LHCN-M2 (cell line): ENCODE measurements around the gene RBM5. TPM values are rescaled to one million over a fixed set of nuclear protein-coding genes. Genes with fewer than 3 reads are reported as not detected.
"Not testable (repeated sequence)": the region's sequence is repeated elsewhere in the genome, so short reads cannot be mapped to it uniquely, and the experiment has no call there.

Source experiments
- DNase-seq: peaks from one replicate; pipeline ENCODE4 v3.0.0-alpha.2; 2012; ENCODE audit warnings: low read depth
- polyA plus RNA-seq: library from polyadenylated mRNA; unstranded; fragments of >200 nt; gene quantifications from one replicate; pipeline ENCODE4 v1.2.1, GENCODE V29; 2012; ENCODE audit warnings: missing spikeins
- total RNA-seq: library from RNA; depleted of rRNA; stranded (reverse); fragments of >200 nt; gene quantifications from 2 replicates; pipeline ENCODE4 v1.2.3, GENCODE V29; 2014; rRNA removed

Gene RBM5
- 97.8 and 100 TPM in 2 replicates for total RNA-seq
- polyA plus RNA-seq: 62.2 TPM

DNA sequence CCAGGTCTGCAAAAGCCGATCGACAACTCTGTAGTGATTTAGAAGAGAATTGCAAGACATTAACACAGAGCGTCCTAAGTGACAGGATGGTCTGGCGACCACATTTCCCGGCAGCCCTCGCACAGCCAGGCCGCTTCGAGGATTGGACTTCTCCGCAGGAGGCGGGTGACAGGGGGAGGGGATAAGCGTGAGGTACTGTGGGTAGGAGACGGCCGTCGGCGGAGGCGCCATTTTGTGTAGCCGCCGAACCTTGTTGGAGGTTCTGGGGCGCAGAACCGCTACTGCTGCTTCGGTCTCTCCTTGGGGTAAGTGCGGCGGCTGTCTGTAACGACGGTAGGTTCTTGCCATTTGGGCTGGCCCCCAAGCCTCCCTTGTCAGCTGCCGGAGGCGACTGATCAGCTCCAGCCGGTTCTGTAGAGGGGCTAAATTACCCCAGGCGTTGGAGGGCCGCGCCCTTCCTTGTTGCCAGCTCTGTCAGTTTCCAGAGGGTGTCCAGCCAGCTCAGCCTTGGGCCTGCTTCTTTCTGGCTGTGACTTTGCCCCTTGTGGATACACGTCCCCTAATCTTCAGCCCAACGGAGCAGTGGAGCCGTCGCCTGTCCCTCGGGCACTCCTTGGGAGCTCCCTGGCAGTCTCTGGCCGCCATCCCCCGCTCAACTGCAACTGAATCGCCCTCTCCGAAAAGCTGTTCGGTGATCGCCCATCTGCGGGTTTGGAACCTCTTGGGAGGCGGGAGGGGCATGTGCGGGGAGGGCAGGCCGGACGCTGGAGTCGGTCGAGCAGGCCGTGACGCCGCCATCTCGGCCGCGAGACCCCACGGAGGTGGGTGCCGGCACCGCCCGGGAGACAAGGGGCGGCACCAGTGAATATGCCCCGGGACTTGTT lies at the start of gene RBM5:
Gene RBM5, plus strand, starts transcription at position 195 of the 884 bp plus-strand sequence. CDS start 1,516 bp downstream, outside the sequence.
- DNase-seq: peak; percentile 91

DNA sequence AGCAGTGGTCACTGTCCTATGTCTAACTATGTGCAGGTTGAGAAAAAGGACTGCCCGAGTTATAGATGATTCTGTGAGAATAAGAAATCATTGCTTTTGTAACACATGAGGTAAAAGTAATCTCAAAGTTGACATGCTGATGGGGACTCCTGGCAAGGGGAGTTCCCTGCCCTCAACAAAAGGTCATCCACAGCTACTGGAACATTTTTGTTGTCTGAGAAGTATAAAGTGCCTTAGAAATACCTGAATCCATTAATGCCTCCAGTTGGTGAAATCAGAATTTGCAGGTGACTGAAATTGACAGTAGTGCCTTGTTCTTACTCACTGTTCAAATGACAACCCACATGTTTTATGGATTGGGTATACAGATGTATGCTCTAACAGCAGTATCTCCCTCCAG lies 43.7 kb upstream of the RBM5 start:
- no peak for DNase-seq

DNA sequence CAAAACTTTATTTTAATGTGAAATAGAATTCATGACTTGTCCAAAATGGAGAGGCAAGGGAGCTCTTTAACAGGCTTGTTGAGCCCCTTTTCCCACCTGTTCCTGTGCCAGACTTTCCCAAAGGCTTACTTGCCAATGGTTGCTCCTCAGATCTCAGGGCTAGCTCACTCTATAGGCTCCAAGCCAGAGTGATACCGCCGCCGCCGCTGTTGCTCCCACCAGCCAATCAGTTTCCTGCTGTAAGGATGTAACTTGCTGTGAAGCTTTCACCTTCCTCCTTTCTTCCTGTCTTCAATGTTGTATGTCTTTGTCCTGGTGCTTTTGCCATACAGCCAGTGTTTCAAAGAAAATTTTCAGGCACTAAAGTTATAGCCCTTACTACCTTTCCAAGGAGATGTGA lies 41.3 kb upstream of the RBM5 start:
- DNase-seq: no peak

DNA sequence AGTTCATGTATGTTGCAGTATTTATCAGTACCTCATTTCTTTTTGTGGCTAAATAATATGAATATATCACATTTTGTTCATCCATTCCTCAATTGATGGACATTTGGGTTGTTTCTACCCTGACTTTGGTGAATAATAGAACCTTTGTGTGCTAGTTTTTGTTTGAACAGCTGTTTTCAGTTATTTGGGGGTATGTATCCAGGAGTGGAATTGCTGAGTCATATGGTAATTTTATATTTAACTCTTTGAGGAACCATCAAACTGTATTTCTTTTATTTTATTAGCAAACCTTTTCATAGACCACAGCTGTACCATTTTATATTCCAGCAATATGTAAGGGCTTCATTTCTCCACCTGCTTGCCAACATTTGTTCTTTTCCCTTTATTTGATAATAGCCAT lies 38.4 kb upstream of the RBM5 start:
- DNase-seq: peak; percentile 95

DNA sequence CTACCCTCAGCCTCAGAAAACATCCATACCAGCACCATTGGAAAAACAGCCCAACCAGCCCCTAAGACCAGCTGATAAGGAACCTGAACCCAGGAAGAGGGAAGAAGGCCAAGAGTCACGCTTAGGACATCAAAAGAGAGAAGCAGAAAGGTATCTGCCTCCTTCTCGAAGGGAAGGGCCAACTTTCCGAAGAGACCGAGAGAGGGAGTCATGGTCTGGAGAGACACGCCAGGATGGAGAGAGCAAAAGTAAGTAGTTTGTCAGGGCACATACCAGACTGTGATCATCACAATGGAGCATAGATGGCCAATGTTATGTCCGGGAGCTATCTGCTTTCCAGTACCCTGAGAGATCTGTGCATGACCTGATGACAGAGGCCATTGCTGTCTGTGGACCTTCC lies 31.0 kb upstream of the RBM5 start:
- no peak for DNase-seq

DNA sequence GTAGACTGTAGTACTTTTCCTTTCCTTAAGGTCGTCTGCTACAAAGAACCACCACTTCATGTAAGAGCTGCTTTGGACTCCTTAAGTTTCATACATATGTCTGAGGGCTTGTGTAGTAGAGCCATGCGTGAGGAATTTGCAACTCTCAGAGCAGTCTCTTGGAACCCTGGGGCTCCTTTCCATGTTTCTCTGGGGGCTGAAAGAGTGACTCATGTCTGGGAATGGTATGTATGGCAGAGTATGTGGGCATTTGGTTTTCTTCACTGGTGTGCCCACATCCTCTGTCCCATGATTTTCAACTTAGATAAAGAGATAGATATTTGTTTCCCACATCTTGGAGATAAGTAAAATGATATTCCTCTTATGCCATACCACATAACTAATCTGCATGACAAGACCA lies 20.6 kb upstream of the RBM5 start:
- DNase-seq: peak; percentile 78

DNA sequence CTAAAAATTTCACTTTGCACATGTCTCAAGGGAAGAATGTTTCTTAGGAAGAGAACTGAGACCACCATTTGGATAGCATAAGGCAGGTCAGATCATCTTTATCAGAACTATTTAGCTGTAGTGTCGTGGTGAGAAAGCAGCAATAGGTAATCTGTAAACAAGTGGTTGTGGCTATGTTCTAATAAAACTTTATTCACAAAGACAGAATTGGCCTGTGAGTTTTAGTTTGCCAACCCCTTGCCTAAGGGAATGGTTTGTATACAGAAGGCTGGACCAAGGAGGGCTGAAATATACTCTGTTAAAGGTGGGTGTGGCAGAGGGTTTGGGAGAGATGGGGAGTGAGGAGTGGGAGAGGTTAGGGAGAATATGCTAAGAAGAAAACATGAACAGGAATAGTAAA lies 10.6 kb upstream of the RBM5 start:
- DNase-seq: no peak

DNA sequence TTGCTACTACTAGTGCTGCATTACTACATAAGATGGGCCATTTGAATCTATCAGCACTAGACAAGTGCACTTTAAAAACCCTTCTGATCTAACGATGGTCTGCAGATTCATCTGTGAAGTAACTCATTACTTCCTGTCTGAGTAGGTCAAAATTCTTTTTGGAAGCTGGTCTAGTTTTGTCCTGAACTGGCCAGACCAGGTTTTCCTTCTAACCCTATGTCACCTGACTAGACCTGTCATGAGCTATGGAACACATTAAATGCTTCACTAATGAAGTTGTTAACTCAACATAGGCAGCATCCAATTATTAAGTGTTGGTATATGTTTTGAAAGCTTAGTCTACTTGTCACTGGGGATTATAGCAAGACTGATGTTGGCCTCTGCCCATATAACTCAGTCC lies 10.1 kb upstream of the RBM5 start:
- no peak for DNase-seq

DNA sequence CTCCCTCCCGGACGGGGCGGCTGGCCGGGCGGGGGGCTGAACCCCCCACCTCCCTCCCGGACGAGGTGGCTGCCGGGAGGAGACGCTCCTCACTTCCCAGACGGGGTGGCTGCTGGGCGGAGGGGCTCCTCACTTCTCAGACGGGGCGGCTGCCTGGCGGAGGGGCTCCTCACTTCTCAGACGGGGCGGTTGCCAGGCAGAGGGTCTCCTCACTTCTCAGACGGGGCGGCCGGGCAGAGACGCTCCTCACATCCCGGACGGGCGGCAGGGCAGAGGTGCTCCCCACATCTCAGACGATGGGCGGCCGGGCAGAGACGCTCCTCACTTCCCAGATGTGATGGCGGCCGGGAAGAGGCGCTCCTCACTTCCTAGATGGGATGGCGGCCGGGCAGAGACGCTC lies 3.8 kb upstream of the RBM5 start:
- DNase-seq: not testable (repeated sequence)

DNA sequence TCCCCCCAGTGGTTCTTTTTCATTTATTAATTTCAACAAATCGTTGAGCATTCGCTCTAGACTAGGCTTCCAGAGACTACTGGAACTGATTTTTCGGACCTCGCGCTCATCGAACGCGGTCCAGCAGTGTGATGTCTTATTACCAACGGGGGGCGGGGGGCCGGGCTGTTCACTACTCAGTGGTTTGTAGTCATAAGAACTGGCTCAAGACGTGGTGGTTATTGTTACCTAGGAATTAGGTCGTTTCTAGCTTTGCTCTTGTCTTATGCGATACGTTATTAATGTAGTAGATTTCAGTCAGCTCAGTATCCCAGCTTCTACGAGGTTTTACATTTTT lies 858 bp downstream of the RBM5 start:
- no peak for DNase-seq

DNA sequence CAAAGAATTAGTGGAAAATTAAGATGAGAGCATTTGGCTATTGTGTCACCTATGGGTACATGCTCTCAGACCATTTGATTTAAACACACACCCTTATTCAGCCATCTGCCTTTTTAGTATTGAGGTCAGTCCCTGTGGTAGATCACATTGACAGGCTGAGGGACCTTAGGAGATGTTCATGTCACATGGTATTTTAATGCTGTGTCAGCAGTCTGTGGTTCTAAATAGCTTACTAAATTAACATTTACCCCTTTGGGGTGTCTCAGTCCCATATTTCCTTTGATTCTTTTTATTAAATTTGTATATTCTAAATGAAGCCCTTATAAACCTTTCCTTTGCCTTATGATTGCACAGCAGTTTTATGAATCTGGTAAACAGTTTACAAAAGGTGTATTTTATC lies 2.3 kb downstream of the RBM5 start:
- DNase-seq: no peak

DNA sequence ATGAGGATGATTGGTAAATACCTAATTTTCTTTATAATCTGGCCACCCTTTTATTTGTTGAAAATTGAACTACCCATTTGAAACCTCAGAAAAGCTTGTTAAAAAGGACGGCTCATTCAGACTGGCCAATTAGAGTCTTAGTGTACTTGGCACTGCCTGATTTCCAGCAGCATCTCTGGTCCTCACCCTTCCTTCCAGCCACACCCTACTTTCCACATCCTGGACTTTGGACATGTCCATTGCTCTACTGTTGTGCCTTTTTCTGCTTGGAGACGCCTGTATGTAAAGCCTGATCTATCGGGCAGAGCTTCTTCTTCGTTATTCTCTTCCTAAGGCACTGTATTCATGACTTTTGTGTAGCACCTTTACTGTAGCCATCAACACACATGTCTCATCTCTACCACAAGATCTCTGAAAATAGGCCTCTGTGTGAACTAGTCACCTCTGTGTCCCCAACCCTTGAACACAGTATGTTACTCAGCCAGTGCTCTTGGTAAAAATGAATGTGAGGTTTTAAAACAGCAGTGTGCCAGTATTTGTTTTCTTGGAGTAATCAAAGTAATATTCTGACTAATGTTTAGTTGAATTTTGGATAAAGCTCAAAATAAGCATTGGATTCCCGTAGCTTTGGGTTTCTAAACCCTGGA lies 6.8 kb downstream of the RBM5 start:
- peak; percentile 22 for DNase-seq

DNA sequence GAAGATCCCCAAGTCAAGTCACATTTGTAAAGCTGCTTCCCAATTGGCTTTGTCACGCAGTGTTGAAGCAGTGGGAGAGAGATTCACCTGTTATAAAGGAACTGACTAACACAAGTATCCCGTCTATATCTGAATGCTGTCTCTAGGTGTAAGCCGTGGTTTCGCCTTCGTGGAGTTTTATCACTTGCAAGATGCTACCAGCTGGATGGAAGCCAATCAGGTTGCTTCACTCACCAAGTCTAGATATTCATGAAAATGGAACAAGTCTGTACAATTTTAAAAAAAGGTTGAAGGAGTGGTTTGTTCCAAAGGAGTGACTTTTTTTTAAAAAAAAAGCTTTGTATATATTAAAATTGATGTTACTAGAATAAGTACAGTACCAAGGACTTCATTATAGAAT lies 11.7 kb downstream of the RBM5 start:
- no peak for DNase-seq

DNA sequence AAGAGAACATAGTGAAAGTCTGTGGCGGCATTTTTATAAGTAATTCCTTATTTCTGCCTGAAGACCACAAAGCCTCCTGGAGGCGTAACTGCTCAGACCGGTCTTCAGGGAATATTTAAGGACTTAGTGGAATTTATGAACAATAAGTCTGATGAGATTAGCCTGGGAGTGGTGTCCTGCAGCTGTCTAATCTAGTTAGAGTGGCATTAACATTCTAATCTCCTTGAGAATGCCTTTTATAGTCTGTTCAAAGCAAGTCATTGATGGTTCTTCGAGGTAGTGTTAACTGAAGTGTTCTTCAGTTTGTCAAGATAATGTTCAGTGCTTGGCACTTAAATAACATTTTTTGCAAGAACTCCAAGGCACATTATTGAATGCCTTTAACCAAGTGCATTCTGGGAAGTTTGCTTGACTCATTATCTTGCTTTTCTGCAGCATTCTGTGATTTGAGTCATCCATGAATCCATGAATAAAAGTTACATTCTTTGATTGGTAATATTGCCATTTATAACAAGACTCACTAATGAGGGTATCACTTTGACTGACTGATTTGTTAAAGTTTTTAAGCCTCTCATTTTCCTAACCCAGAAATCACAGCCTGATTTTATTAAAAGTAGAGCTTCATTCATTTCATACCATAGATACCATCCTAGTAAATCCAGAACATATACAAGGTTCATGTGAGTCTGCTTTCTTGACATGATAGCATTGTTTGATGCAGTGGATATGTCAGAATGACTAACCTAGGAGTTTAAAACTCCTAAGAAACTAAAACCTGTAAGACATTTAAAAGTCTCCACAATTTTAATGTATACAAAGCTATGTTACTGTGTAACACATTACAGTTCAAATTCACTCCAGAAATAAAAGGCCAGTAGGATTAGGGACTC lies 12.5 kb downstream of the RBM5 start:
- peak; percentile 37 for DNase-seq

DNA sequence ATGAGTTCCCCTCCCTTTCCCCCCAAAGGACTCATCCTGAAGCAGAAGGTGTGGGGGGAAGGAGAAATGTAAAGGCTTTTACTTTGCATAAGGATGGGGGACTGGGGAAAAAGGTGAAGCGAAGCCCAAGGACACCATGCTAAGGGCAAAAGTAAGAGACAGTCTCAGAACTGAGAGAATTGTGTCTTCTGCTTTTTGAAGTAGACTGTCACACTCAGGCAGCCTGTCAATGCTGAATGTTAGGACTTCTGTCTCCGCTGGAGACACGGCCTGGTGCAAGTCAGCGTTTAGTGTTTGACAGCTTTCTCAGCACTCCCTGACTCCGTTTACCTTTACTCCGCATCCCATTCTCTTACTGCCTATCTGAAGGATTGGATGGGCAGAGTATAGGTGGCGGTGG lies 13.8 kb downstream of the RBM5 start:
- DNase-seq: no peak

DNA sequence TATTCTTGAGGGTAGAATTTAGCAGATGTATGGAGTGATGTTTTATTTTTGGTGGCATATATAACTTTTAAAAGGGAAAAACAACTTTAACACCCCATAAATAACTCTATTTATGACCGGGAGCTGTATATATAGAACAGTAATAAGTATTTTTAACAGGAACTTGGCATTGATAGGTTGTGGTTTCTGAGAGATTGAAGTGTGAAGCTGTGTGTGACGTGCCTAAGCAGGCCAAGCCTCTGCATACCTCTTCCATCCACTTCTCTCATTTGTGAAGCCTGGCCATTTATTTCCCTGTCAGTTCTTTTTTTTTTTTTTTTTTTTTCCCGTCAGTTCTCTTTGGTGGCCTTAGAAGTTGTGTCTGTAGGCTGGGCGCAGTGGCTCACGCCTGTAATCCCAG lies 23.0 kb downstream of the RBM5 start:
- DNase-seq: no peak

DNA sequence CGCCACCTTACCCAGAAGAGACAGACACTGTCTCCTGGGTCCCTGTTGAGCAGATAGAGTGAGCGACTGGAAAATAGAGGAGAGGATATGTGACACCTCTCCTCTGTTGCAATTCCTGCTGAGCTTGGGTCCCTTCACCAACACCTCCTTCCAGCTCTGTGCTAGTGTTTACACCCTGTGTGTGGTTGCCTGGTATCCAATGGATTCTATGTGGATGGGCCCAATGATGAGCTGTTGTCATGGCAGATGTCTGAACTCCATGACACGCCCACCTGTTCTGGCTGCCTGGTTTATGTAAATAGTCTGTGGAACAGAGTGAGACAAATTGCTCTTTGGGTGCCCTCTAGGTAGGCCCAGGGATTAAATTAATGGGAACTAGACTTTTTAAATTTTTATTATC lies 23.7 kb downstream of the RBM5 start:
- DNase-seq: peak; percentile 45

DNA sequence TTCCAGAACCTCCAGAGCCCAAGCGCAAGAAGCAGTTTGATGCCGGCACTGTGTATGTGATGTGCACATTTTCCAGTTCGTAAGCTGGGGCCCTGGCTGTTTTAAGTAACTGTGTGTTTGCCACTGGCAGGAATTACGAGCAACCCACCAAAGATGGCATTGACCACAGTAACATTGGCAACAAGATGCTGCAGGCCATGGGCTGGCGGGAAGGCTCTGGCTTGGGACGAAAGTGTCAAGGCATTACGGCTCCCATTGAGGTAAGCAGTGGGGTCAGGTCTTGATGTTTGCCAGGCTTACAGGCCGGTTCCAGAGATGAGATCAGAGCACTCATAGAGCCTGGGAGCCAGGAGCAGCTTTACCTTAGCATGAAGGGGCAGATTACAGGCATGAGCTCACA lies 28.4 kb downstream of the RBM5 start:
- DNase-seq: no peak

DNA sequence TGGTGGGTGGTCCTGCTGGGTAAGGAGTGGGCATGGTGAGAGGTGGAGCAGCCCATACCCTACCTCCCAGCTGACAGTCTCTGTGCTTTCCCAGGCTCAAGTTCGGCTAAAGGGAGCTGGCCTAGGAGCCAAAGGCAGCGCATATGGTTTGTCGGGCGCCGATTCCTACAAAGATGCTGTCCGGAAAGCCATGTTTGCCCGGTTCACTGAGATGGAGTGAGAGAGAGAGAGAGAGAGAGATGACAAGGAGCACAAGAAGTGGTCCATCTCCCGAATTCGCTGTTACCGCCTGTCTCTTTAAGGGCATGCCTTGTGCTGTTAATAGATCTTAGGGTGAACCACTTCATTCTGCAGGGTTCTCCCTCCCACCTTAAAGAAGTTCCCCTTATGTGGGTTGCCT lies 29.5 kb downstream of the RBM5 start:
- no peak for DNase-seq

DNA sequence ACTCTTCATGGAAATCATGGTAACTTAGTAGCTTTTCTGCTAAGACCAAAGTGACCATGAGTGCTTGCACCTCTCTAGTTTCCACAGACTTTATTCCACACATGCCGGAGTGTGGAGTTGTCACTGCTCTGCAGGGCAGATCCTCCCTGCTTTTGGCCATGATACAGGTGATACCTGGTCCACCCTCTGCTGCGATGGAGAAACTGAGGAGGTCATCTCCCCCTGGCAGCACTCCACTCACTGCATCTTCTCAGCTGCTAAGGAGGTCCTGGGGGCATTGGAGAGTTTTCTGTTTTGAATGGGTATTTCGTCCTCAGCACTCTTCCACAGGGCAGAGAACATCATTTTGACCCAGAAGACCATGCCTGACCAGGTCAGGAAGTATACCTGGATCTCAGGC lies 31.1 kb downstream of the RBM5 start:
- DNase-seq: no peak

DNA sequence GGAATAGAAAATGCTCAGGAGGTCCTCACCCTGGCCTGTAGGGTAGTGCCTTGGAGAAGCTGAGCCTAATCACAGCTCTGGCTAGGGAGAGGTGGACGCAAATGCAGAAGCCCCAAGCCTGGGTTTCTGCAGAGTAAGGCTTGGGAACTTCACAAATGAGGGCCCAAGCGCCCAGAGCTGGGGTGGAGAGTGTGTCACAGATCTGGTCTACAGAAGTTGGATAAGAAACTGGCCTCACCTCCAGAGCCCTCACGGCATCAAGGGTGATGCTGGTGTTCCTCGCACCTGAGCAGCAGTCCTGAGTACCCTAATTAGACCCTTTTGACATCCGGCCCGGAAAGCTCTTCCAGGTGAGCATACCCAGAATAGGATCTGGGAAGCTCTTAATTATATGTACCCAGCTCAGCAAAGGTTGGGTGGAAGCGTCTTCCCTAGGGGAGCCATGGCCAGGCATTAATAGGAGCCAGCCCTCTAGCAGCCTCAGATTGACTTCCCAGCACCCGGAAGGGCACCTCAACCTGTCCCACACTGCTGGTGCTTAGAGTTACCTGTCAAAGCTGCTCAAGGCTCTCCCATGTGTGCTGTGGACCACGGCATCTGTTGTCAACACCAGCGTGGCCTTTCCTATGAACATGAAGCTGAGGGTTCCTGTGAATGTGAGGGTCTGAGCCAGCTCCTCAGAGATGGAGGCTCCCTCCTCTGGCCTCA lies 31.8 kb downstream of the RBM5 start:
- DNase-seq: no peak
